Measurements from ENCODE around the gene ST7. TPM values are rescaled to one million over a fixed set of nuclear protein-coding genes. Genes with fewer than 3 reads are reported as not detected.

The ST7 gene
- total RNA-seq, 2 experiments from 2014 or later: 4.9 to 5.4 TPM

DNA sequence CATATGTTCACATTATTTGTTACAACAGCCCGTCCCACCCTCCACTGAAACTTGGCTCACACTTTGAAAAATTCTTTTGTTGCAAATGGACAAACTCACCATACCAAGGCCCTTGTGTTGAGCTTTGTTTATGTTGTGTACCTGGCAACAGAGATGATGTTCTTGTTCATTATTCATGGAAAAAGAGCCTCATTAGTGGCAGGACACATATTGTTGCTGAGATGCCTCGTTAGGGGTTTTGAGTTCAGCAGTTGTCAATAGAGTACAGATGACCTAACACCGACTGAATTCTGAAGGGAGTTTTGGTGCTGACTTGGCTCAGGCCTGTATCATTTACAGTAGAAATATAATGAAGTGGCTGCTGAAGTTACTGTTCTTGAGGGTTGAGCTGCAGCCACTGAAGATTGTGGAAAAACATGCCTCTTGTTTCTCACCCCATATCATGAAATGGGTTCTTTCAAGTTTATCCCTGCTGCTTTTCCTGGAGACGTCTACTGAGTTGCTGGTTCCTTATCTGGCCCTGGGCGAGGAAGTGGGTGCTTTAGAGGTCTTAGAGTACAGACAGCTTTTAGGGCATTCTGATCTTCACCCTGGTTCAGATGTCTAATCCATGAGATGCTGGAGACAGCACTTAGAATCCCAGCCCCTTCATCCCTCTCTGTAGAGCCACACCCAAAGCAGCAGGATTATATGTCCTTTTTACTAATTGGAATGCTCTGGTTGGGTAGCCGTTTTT is 219.9 kb downstream of the ST7 start:
- intact Hi-C loops (cut with DNase I, micrococcal nuclease): no loop called here
- DNase-seq (no peak), ATAC-seq (ENCODE audit: poor library complexity) (no peak)
- no peaks in the 10 kb centered on the region for H3K9me3 ChIP-seq (ENCODE audit: control insufficient read depth in 1 of 2, insufficient read depth in 1 of 2, low read length in 2 of 2)
- H3K4me1 ChIP-seq (ENCODE audit: insufficient read depth, low read length): no peaks in the 10 kb centered on the region
- H3K4me3 Mint-ChIP-seq: no peak overlapping the region
- no peaks in the 10 kb centered on the region for H3K27me3 Mint-ChIP-seq
- peaks cover 4% of the 10 kb centered on the region for H3K36me3 Mint-ChIP-seq (ENCODE audit: low read depth)
- H3K4me1 Mint-ChIP-seq (ENCODE audit: low read depth): no peaks in the 10 kb centered on the region
- POLR2A ChIA-PET: no interaction called here
- no peaks in the 10 kb centered on the region for H3K27me3 ChIP-seq (ENCODE audit: control insufficient read depth in 1 of 2, insufficient read depth in 2 of 2, low read length in 2 of 2)
- no peak overlapping the region for H3K27ac Mint-ChIP-seq
- no peaks in the 10 kb centered on the region for H3K9me3 Mint-ChIP-seq
- no peaks in the 10 kb centered on the region for H3K36me3 ChIP-seq (ENCODE audit: insufficient read depth, low read length)
- H3K4me3 ChIP-seq (ENCODE audit: low read length): no peak overlapping the region
- TF ChIP-seq, protein P1, sequence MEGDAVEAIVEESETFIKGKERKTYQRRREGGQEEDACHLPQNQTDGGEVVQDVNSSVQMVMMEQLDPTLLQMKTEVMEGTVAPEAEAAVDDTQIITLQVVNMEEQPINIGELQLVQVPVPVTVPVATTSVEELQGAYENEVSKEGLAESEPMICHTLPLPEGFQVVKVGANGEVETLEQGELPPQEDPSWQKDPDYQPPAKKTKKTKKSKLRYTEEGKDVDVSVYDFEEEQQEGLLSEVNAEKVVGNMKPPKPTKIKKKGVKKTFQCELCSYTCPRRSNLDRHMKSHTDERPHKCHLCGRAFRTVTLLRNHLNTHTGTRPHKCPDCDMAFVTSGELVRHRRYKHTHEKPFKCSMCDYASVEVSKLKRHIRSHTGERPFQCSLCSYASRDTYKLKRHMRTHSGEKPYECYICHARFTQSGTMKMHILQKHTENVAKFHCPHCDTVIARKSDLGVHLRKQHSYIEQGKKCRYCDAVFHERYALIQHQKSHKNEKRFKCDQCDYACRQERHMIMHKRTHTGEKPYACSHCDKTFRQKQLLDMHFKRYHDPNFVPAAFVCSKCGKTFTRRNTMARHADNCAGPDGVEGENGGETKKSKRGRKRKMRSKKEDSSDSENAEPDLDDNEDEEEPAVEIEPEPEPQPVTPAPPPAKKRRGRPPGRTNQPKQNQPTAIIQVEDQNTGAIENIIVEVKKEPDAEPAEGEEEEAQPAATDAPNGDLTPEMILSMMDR (IDR thresholded peaks at IDR 0.05): no peak
- no peak overlapping the region for H3K27ac ChIP-seq (ENCODE audit: low read depth in 1 of 2, low read length in 2 of 2)
- CTCF ChIA-PET: no interaction called here

DNA sequence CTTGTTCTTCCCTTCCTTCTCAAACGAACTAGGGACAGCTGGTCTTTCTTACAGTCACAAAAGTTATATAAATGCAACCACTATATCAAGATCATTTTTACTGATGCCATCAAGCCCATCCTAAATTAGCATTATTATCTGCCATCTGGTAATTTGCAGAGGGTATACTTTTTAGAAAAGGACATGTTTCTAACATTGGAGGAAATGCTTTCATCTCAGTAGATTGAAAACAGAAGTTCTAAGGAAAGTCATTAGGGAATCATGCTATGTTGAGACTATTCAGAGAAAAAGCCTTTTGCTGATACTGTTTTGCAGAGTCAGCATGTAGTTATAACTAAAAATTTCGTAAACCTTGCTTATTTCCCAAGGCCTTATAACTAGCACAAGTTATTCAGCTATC is 222.9 kb downstream of the ST7 start:
- H3K27ac ChIP-seq (ENCODE audit: low read depth in 1 of 2, low read length in 2 of 2): no peak overlapping the region
- no peak overlapping the region for H3K4me3 ChIP-seq (ENCODE audit: low read length)
- no peaks in the 10 kb centered on the region for H3K27me3 ChIP-seq (ENCODE audit: control insufficient read depth in 1 of 2, insufficient read depth in 2 of 2, low read length in 2 of 2)
- H3K27ac Mint-ChIP-seq: no peak overlapping the region
- TF ChIP-seq, protein P1 (IDR thresholded peaks at IDR 0.05): no peak
- peaks cover 4% of the 10 kb centered on the region for H3K36me3 Mint-ChIP-seq (ENCODE audit: low read depth)
- no peaks in the 10 kb centered on the region for H3K4me1 ChIP-seq (ENCODE audit: insufficient read depth, low read length)
- no peaks in the 10 kb centered on the region for H3K9me3 ChIP-seq (ENCODE audit: control insufficient read depth in 1 of 2, insufficient read depth in 1 of 2, low read length in 2 of 2)
- POLR2A ChIA-PET: no interaction called here
- CTCF ChIA-PET: no interaction called here
- DNase-seq: no peak
- H3K4me3 Mint-ChIP-seq: no peak overlapping the region
- no peaks in the 10 kb centered on the region for H3K27me3 Mint-ChIP-seq
- H3K4me1 Mint-ChIP-seq (ENCODE audit: low read depth): no peaks in the 10 kb centered on the region
- H3K9me3 Mint-ChIP-seq: no peaks in the 10 kb centered on the region
- intact Hi-C loops (cut with DNase I, micrococcal nuclease): no loop called here
- no peak for ATAC-seq (ENCODE audit: poor library complexity)
- no peaks in the 10 kb centered on the region for H3K36me3 ChIP-seq (ENCODE audit: insufficient read depth, low read length)

- no peaks in the 10 kb centered on the region for H3K4me1 ChIP-seq (ENCODE audit: insufficient read depth, low read length)
- POLR2A ChIA-PET: no interaction called here
- TF ChIP-seq, protein P1 (IDR thresholded peaks at IDR 0.05): no peak
- no peaks in the 10 kb centered on the region for H3K36me3 ChIP-seq (ENCODE audit: insufficient read depth, low read length)
- no peaks in the 10 kb centered on the region for H3K9me3 ChIP-seq (ENCODE audit: control insufficient read depth in 1 of 2, insufficient read depth in 1 of 2, low read length in 2 of 2)
- no peaks in the 10 kb centered on the region for H3K27me3 ChIP-seq (ENCODE audit: control insufficient read depth in 1 of 2, insufficient read depth in 2 of 2, low read length in 2 of 2)
- H3K9me3 Mint-ChIP-seq: no peaks in the 10 kb centered on the region
- H3K4me3 Mint-ChIP-seq: no peak overlapping the region
- CTCF ChIA-PET: no interaction called here
- intact Hi-C loops (cut with DNase I, micrococcal nuclease): no loop called here
- no peaks in the 10 kb centered on the region for H3K36me3 Mint-ChIP-seq (ENCODE audit: low read depth)
- no peak overlapping the region for H3K4me3 ChIP-seq (ENCODE audit: low read length)
- H3K27ac ChIP-seq (ENCODE audit: low read depth in 1 of 2, low read length in 2 of 2): no peak overlapping the region
- no peaks in the 10 kb centered on the region for H3K4me1 Mint-ChIP-seq (ENCODE audit: low read depth)
- DNase-seq (no peak), ATAC-seq (ENCODE audit: poor library complexity) (no peak)
- H3K27me3 Mint-ChIP-seq: no peaks in the 10 kb centered on the region
- no peak overlapping the region for H3K27ac Mint-ChIP-seq
These were observed 225.3 kb downstream of the ST7 start for GRCh38 chr7:117178600-117178999.
